Measurements from ENCODE around the gene BCORL1. TPM values are rescaled to one million over a fixed set of nuclear protein-coding genes. Genes with fewer than 3 reads are reported as not detected.

Gene BCORL1
- total and polyA plus RNA-seq, 2 of the 4 experiments (the other 2 are of a cell fraction), result 0.54 to 1.6 TPM

DNA sequence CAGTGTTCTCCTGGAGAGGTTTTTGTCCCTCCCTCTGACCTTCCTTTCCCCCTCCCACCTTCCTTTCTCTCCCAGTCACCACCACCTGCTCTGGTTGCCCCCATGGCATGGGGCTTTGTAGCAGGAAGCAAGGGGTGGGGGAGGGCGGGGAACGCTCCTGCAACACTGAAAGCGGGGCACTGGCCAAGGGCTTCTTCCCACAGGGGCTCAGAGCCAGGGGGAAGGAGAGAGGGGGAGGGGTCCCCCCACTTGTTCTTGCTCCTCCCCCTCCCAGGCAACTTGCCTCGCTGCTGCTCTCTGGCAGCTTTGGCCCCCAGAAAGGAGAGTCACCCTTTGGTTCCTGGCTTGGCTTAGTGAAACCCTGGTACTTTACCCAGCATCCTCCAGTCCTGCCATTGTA is 48.4 kb downstream of the BCORL1 start:
- Histone ChIP-seq H2BK120ac (ENCODE audit: low read depth, low read length) (no peak overlapping the region), H3K4me1 (ENCODE audit: control insufficient read depth, insufficient read depth, low read length) (no peaks in the 10 kb centered on the region), H3K9me3 (ENCODE audit: control insufficient read depth, insufficient read depth, low read length) (no peaks in the 10 kb centered on the region), H2BK15ac (ENCODE audit: low read depth, low read length) (no peak overlapping the region), H3K9ac (ENCODE audit: low read depth, low read length) (no peak overlapping the region), H3K56ac (ENCODE audit: extremely low read depth, insufficient read depth, low read length) (no peak overlapping the region), H3K4me2 (ENCODE audit: low read depth, low read length) (no peak overlapping the region), H4K20me1 (ENCODE audit: insufficient read depth, low read length) (no peaks in the 10 kb centered on the region), H4K91ac (ENCODE audit: insufficient read depth, low read depth, low read length) (no peak overlapping the region), H3K79me1 (ENCODE audit: low read depth in 1 of 2, low read length in 2 of 2) (no peaks in the 10 kb centered on the region), H3K4me3 (ENCODE audit: insufficient read depth, low read depth, low read length) (no peak overlapping the region), H3K14ac (replicated peaks; ENCODE audit: low read depth, low read length) (no peak overlapping the region), H3K9me1 (ENCODE audit: insufficient read depth, low read length) (no peaks in the 10 kb centered on the region), H2AK9ac (replicated peaks; ENCODE audit: low read depth, low read length, poor library complexity) (no peak overlapping the region), H2BK5ac (ENCODE audit: low read depth, low read length, poor library complexity, severe bottlenecking) (no peak overlapping the region), H4K5ac (ENCODE audit: low read depth, low read length) (no peak overlapping the region), H2BK20ac (ENCODE audit: low read depth, low read length) (no peak overlapping the region), H3K23ac (ENCODE audit: low read depth, low read length) (no peak overlapping the region), H3K18ac (ENCODE audit: low read depth, low read length) (no peak overlapping the region), H3K27me3 (ENCODE audit: control insufficient read depth, insufficient read depth, low read length) (peaks cover 1% of the 10 kb centered on the region; the same call in 1 of the 2 replicates), H2AFZ (replicated peaks; ENCODE audit: low read length, poor library complexity) (no peak overlapping the region), H4K8ac (ENCODE audit: low read depth in 2 of 2, low read length in 2 of 2) (no peak overlapping the region), H3K27ac (ENCODE audit: insufficient read depth, low read length) (no peak overlapping the region), H2AK5ac (ENCODE audit: low read depth, low read length) (no peak overlapping the region), H3K36me3 (ENCODE audit: control insufficient read depth, insufficient read depth, low read length) (peaks cover 12% of the 10 kb centered on the region), H3K4ac (ENCODE audit: low read depth, low read length) (no peak overlapping the region)
- POLR2A ChIA-PET (ENCODE audit: unreplicated experiment), result no interaction called here
- ATAC-seq (ENCODE audit: low read depth), result no peak
- CTCF ChIA-PET, result no interaction called here
- in situ Hi-C loops (cut with MboI; ENCODE audit: low sequenced_read_pairs), result no loop called here
- intact Hi-C loops (cut with micrococcal nuclease), result no loop called here
- no TSS peak for BruUV-seq (replicated peaks)
- no CpG with 5 or more reads among the region's 4 CpGs for WGBS, 2 experiments (ENCODE audit: extremely low coverage in 2 of 2, insufficient read length in 1 of 2)
- no peak for DNase-seq
- TF ChIP-seq, protein P1, sequence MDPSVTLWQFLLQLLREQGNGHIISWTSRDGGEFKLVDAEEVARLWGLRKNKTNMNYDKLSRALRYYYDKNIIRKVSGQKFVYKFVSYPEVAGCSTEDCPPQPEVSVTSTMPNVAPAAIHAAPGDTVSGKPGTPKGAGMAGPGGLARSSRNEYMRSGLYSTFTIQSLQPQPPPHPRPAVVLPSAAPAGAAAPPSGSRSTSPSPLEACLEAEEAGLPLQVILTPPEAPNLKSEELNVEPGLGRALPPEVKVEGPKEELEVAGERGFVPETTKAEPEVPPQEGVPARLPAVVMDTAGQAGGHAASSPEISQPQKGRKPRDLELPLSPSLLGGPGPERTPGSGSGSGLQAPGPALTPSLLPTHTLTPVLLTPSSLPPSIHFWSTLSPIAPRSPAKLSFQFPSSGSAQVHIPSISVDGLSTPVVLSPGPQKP (IDR thresholded peaks at IDR 0.05; ENCODE audit: borderline replicate concordance, low read depth, low read length), result no peak
- no peak for TF ChIP-seq RCOR1 (IDR thresholded peaks at IDR 0.05; ENCODE audit: insufficient replicate concordance, low read length)
- TF ChIP-seq FOS (IDR thresholded peaks at IDR 0.05; ENCODE audit: low read depth, low read length), result no peak
- TF ChIP-seq CEBPB (IDR thresholded peaks at IDR 0.05; ENCODE audit: low read depth, low read length), result no peak
- TF ChIP-seq RFX5 (IDR thresholded peaks at IDR 0.05; ENCODE audit: low read depth, low read length), result no peak
- TF ChIP-seq SMC3 (IDR thresholded peaks at IDR 0.05; ENCODE audit: low read depth, low read length), result no peak
- TF ChIP-seq NFE2L2 (IDR thresholded peaks at IDR 0.05; ENCODE audit: low read depth, low read length), result no peak
- TF ChIP-seq, protein P2, sequence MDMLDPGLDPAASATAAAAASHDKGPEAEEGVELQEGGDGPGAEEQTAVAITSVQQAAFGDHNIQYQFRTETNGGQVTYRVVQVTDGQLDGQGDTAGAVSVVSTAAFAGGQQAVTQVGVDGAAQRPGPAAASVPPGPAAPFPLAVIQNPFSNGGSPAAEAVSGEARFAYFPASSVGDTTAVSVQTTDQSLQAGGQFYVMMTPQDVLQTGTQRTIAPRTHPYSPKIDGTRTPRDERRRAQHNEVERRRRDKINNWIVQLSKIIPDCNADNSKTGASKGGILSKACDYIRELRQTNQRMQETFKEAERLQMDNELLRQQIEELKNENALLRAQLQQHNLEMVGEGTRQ (IDR thresholded peaks at IDR 0.05; ENCODE audit: low read depth, low read length), result no peak
- TF ChIP-seq MAFK (IDR thresholded peaks at IDR 0.05; ENCODE audit: low read depth, low read length), result no peak
- no peak for TF ChIP-seq MAZ (IDR thresholded peaks at IDR 0.05; ENCODE audit: borderline replicate concordance, low read depth, low read length)
- TF ChIP-seq RAD21 (IDR thresholded peaks at IDR 0.05; ENCODE audit: low read length), result no peak
- TF ChIP-seq, protein P3, sequence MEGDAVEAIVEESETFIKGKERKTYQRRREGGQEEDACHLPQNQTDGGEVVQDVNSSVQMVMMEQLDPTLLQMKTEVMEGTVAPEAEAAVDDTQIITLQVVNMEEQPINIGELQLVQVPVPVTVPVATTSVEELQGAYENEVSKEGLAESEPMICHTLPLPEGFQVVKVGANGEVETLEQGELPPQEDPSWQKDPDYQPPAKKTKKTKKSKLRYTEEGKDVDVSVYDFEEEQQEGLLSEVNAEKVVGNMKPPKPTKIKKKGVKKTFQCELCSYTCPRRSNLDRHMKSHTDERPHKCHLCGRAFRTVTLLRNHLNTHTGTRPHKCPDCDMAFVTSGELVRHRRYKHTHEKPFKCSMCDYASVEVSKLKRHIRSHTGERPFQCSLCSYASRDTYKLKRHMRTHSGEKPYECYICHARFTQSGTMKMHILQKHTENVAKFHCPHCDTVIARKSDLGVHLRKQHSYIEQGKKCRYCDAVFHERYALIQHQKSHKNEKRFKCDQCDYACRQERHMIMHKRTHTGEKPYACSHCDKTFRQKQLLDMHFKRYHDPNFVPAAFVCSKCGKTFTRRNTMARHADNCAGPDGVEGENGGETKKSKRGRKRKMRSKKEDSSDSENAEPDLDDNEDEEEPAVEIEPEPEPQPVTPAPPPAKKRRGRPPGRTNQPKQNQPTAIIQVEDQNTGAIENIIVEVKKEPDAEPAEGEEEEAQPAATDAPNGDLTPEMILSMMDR (conservative IDR thresholded peaks at IDR 0.05; ENCODE audit: low read depth, low read length), result no peak
- TF ChIP-seq POLR2A (IDR thresholded peaks at IDR 0.05; ENCODE audit: low read depth, low read length), result no peak
- TF ChIP-seq MXI1 (IDR thresholded peaks at IDR 0.05; ENCODE audit: borderline replicate concordance, low read depth, low read length), result no peak
- no peak for TF ChIP-seq CHD1 (IDR thresholded peaks at IDR 0.05; ENCODE audit: low read depth, low read length)
- no peak for TF ChIP-seq BHLHE40 (IDR thresholded peaks at IDR 0.05; ENCODE audit: low read depth, low read length)
- dilution Hi-C loops (cut with HindIII; ENCODE audit: low sequenced_read_pairs, unreplicated experiment), result no loop called here

All from IMR-90 (cell line).